ENCODE measurements around the gene ELMO2.

ELMO2 gene

GRCh38 chr20:46355778-46356177 lies 50.6 kb downstream of the ELMO2 start:
- no peak for DNase-seq
- intact Hi-C loops (cut with DNase I), result loop anchor here (10.0 kb wide), 1 partner anchor 331 kb away; the partner anchor contains the start of gene SLC12A5

GRCh38 chr20:46354920-46355654 lies 51.3 kb downstream of the ELMO2 start:
- intact Hi-C loops (cut with DNase I), result loop anchor here (10.0 kb wide), 1 partner anchor 330 kb away; the partner anchor contains the start of gene SLC12A5
- no peak for DNase-seq

- no peak for DNase-seq
- intact Hi-C loops (cut with DNase I), result loop anchor here (10.0 kb wide), 1 partner anchor 329 kb away; the partner anchor contains the start of gene SLC12A5
Measured at GRCh38 chr20:46354207-46354555, 52.2 kb downstream of the ELMO2 start.

GRCh38 chr20:46353500-46354206 lies 52.8 kb downstream of the ELMO2 start:
- DNase-seq, result peak in 1 of 10 donors; percentile 57
- intact Hi-C loops (cut with DNase I), result loop anchor here (10.0 kb wide), 1 partner anchor 329 kb away; the partner anchor contains the start of gene SLC12A5

DNA sequence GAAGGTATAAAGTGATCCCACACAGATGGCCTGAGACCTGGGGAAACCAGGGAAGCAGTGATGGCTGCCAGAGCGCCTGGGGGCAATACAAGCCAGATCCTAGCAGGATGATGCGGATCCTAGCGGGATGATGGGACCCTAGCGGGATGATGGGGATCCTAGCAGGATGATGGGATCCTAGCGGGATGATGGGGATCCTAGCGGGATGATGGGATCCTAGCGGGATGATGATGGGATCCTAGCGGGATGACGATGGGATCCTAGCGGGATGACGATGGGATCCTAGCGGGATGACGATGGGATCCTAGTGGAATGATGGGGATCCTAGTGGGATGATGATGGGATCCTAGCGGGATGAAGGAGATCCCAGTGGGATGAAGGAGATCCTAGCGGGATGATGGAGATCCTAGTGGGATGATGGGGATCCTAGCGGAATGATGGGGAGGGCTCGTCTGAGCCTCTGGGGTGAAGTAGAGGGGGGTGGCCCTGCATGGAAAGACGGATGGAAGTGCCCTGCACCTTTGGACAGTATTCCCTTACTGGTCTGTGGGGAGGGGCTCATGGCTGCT lies 54.0 kb downstream of the ELMO2 start:
- DNase-seq, result peak in 1 of 10 donors; percentile 25
- intact Hi-C loops (cut with DNase I), result loop anchor here (10.0 kb wide), 1 partner anchor 328 kb away; the partner anchor contains the start of gene SLC12A5

- intact Hi-C loops (cut with DNase I), result loop anchor here (10.0 kb wide), 1 partner anchor 327 kb away; the partner anchor contains the start of gene SLC12A5
- DNase-seq, result peak in 1 of 10 donors; percentile 59
Measured at GRCh38 chr20:46351357-46352058, 54.9 kb downstream of the ELMO2 start.

DNA sequence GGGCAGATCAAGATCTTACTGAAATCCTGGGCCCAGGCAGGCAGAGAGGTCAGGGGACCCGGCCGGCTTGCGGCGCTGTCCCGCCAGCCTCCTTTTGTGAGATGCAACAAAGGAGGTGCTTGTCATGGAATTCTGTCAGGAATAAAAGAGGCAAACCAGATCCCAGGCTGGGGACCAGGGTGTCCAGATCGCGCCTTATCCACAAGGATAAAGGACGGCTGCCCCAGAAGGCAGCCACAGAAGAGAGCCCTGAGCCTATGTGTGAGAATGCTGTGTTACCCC lies 55.5 kb downstream of the ELMO2 start:
- intact Hi-C loops (cut with DNase I), result loop anchor here (10.0 kb wide), 1 partner anchor 326 kb away; the partner anchor contains the start of gene SLC12A5
- peak in 1 of 10 donors; percentile 69 for DNase-seq

- DNase-seq, result peak in 1 of 10 donors; percentile 76
- intact Hi-C loops (cut with DNase I), result loop anchor here (10.0 kb wide), 1 partner anchor 326 kb away; the partner anchor contains the start of gene SLC12A5
Measured at GRCh38 chr20:46350201-46350985, 56.0 kb downstream of the ELMO2 start.

DNA sequence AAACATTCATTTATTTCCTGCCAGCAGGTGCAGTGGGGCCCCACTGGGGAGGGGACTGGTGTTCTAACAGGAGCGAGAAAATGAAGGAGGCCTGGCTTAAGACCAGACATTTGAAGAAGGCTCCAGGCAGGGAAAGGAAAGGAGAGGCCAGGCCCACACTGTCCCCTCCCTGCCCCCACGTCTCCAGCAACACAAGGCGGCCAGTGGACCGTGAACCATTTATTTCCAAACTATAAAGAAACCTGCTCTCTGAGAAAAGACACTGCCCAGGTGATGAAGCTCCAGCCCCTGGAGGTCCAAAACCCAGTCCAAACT lies 56.7 kb downstream of the ELMO2 start:
- intact Hi-C loops (cut with DNase I), result loop anchor here (2.0 to 10.0 kb wide), 3 partner anchors 41 to 325 kb away; partner anchors contain the start of genes CDH22 and SLC12A5
- DNase-seq, result peak in 1 of 10 donors; percentile 42

DNA sequence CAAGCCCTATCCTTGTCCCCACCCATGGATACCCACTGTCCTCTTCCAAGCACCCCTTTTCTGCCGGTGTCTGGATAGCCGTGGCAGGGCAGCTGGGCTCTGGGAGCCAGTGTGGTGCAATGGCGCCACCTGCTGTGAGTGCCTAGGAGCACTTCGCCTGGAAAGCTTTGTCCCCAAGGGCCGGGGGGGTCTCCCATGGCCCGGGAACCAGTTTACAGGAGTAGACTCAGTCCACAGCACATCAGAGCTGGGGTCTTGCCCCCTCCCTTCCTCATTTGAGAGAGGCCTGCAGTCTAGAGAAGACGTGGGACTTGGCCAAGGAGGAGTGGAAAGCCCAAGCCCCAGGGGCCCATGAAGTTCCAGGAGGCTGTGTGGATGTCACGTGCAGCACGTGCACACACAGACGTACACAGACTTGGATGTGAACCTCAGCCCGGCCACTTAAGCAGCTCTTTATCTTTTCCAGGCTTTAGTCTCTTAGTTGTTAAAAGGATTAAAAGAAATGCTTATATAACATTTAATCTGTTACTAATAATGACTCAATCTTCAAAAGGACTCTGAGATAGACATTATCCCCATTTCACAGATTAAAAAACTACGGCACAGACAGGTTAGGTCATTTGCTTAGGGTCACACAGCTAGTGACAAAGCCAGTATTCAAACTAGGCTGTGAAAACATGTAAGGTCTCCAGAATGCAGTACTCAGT lies 57.2 kb downstream of the ELMO2 start:
- intact Hi-C loops (cut with DNase I), result loop anchor here (2.0 kb wide), 2 partner anchors 40 to 220 kb away; partner anchors contain the start of gene CDH22
- peak; percentile 65 to 96 (median 77) for DNase-seq

DNA sequence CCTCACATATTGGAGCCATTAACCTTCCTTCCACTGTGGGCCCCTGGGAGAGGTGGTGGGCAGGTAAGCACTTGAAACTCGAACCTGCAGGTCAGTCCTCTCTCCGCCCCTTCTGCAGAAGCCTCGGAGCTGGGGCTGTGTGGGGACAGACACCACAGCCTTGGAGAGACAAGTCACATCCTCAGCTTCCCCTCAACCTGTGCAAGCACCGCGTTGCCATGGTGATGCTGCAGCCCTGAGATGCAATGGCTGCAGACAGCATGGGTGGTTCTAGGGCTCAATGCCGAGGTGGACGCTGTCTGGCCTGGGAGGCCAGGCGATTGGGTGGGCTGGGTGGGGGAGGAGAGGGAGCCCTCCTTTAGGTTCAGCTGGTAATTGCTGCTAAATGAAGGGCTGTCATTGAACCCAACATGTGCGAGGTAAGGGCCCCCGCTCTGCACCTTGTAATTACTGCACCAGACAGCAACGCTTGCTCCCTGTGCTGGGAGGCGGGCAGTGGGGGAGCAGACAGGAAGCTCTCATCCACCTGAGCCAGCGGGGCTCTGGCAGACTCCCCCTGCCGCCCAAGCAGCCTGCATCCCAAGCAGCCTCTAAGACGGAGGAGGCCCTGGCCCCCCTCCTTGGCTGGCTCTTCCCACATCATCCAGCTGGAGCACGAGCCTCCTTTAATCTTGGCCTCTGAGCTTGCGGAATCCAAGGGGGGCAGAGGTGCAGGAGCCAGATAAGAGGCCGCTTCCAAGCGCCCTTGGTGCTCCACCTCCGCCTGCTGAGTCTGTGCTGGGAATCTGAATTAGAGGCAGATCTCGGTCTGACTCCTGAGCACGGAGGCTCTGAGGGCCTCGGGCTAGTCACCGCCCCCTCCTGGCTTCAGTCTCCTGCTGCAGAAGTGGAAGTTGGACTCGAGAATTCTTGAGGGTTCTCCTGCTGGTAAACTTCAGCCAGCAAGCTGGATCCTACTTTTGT lies 58.3 kb downstream of the ELMO2 start:
- intact Hi-C loops (cut with DNase I), result loop anchor here (2.0 kb wide), 2 partner anchors 39 to 219 kb away; partner anchors contain the start of gene CDH22
- peak in 6 of 10 donors; percentile 38 to 94 (median 78) for DNase-seq

- intact Hi-C loops (cut with DNase I), result no loop called here
- DNase-seq, result peak in 2 of 10 donors; percentile 31
Measured at GRCh38 chr20:46346770-46347169, 59.6 kb downstream of the ELMO2 start.

- intact Hi-C loops (cut with DNase I), result no loop called here
Measured at GRCh38 chr20:46344488-46345162, 61.8 kb downstream of the ELMO2 start.

DNA sequence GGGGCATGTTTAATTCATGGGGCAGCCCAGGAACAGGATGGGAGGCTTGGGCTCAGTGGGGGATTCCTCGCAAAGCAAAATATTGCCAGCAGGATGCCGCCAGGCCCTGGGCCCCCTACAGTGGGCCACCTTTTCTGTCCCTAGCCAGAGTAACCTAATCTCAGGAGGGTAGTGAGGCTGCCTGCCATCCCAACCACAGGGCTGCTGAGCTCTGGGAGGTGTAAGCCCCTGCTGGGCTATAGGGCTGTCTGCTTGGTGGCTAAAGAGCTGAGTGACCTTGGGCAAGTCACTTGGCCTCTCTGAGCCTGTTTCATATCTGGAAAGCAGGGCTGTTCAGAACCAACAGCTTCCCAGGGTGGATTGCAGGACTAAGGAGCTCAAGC lies 62.4 kb downstream of the ELMO2 start:
- DNase-seq, result no peak
- intact Hi-C loops (cut with DNase I), result no loop called here

More at GRCh38 chr20:46344488-46345162, 61.8 kb downstream of the ELMO2 start:
- no peak for DNase-seq

DNA sequence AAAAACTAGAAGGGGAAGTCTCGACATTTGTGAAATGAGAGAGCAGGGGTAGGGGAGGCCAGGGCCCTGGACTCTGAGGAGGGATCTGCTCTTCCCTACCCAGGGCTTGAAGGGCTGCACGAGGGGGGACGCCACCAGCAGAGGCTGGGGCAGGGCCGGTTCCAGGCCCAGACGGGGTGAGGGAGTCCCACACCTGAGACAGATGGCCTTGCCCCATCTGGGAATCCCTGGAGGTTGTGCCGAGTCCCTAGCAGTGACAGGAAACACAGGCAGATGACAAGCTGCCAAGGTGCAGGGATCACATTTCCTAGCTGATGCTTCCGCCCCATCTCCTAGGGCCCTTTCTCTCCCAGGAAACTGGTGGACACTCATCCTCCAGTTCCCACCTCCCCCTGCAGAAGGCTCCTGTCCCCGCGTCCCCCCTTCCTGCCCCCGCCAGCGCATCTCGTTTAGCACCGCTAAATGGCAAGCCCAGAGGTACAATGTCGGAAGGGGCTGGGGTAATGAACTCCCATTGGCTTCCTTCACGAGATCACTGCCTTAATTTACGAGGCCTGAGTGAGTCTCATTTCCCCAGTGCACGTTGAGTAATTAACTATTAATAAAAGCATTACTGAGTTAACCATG lies 63.0 kb downstream of the ELMO2 start:
- DNase-seq, result peak in 1 of 10 donors; percentile 35
- intact Hi-C loops (cut with DNase I), result no loop called here

DNA sequence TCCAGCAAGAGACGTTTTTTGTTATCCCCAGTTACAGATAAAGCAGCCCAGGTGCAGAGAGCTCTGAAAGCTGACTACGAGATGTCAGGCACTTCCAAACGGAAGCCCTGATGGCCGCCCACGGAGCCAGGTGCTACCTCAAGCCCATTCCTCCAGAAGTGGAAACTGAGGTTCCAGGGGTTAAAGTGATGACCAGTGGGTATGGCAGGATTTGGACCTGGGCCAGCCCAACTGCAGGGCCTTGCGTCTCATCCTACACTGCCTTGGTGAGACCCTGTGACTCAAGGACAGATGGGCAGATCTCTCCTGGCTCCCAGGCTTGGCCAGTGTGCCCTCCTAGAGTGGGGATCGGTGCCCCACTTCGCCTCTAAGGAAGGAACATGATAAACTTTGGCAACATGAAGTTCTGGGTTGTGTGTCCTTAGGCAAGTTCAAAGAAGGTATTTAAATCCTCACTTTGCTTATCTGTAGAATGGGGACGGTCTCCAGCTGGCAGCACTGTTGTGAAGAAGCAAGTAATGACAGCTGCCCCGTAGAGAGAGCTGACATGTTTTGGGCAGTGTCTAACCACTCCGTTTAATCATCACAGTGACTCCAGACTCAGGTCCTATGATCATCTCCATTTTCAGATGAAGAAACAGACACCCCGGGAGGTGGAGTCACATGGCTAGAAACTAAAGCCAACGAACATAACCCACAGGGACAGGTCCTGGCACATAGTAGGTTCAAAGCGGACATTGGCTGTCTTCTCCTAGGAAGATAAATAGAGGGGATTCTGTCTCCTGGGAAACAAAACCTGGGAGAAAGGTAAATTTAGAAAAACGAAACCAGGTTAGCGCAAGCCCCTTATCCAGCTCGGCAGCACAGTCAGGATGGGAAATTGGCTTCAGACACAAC lies 63.7 kb downstream of the ELMO2 start:
- intact Hi-C loops (cut with DNase I), result no loop called here
- DNase-seq, result peak in 1 of 10 donors; percentile 67
